Stomach (tissue), 9 donors: ENCODE results near the gene CEP78. TPM values are rescaled to one million over a fixed set of nuclear protein-coding genes. Genes with fewer than 3 reads are reported as not detected.

ENCODE experiments used
- DNase-seq, 2 donors: peaks; one replicate each; pipeline versions ENCODE4 v3.0.0 to v3.0.0-alpha.2; 2013 to 2019
- H3K27ac ChIP-seq, 5 donors: fragments of 200-600 bp in 4 of 5; sonication (generic) in 4 of 5; one replicate each; pipeline ENCODE4 v1.5.1; 2013 to 2019; ENCODE audit warnings: mild to moderate bottlenecking in 1 of 5, moderate library complexity in 1 of 5
- H3K27me3 ChIP-seq, 3 donors: fragments of 200-600 bp; sonication (generic); one replicate each; pipeline ENCODE4 v1.5.1; 2017 to 2019; ENCODE audit warnings: mixed run types in 1 of 3
- H3K36me3 ChIP-seq, 4 donors: fragments of 200-600 bp; sonication (generic); 1 replicate in 3 of 4; 2 replicates in 1 of 4; pipeline ENCODE4 v1.5.1; 2016 to 2019
- H3K4me1 ChIP-seq, 4 donors: fragments of 200-600 bp; sonication (generic); one replicate each; pipeline ENCODE4 v1.5.1; 2016 to 2019
- H3K4me3 ChIP-seq, 4 donors: fragments of 200-600 bp; sonication (generic) in 3 of 4; one replicate each; pipeline ENCODE4 v1.5.1; 2016 to 2019; ENCODE audit warnings: mild to moderate bottlenecking in 1 of 4
- H3K9me3 ChIP-seq, 4 donors: fragments of 200-600 bp; sonication (generic); one replicate each; pipeline ENCODE4 v1.5.1; 2016 to 2019
- EP300 ChIP-seq: sonication (generic); formaldehyde crosslinking; IDR thresholded peaks from one replicate; pipeline ENCODE4 v1.6.1; 2017; ENCODE audit warnings: antibody characterized with exemption
- POLR2A ChIP-seq, 4 donors: fragments of 450-650 bp; IDR thresholded peaks; one replicate each; pipeline ENCODE4 v1.6.1; 2016; ENCODE audit warnings: antibody characterized with exemption in 4 of 4, control low read depth in 2 of 4, mild to moderate bottlenecking in 1 of 4, moderate library complexity in 1 of 4
- POLR2AphosphoS5 ChIP-seq, 3 donors: sonication (generic); formaldehyde crosslinking; IDR thresholded peaks; one replicate each; pipeline ENCODE4 v1.6.1; 2016; ENCODE audit warnings: antibody characterized with exemption in 3 of 3
- WGBS, 5 donors: extraction: QIAGEN DNeasy Blood & Tissue Kit in 3 of 5; methylation state at CpG; one replicate each; pipeline versions ENCODE4 v1.1.5 to v1.1.7; 2013 to 2018; 5-methylcytosine and 5-hydroxymethylcytosine counted together
- intact Hi-C: fragments of 100-400 bp; cut with DNase I; formaldehyde crosslinking; loops from one replicate; pipeline ENCODE4 v1.15.1; 2023; ENCODE audit warnings: low total_unique reads
- polyA plus RNA-seq, 3 donors: library from polyadenylated mRNA; stranded (reverse); fragments of 200-250 nt; gene quantifications; one replicate each; pipeline ENCODE4 v1.2.3, GENCODE V29; 2013
- total RNA-seq, 5 donors: library from RNA; depleted of rRNA; stranded (reverse); fragments of >200 nt; gene quantifications; one replicate each; pipeline versions ENCODE4 v1.1.0 to v1.2.3, GENCODE V29; 2014 to 2016
- TF ChIP-seq, protein P1 (sequence below), 7 experiments: fragments of 450-650 bp in 4 of 7; fragments of 200-600 bp in 3 of 7; sonication (generic) in 3 of 7; IDR thresholded peaks; one replicate each; pipeline ENCODE4 v1.5.1; 2016 to 2019; ENCODE audit warnings: antibody characterized with exemption in 7 of 7, control low read depth in 2 of 7, mild to moderate bottlenecking in 1 of 7
- donor health status: healthy with polysubstance abuse.
- donor health status: Bipolar disorder and iron deficiency.
- donor health status: healthy.

Gene CEP78
- total and polyA plus RNA-seq, 8 donors, result 3.5 to 34.1 (median 5.3) TPM

- DNase-seq, result no peak
Observed at GRCh38 chr9:78248635-78249034, 12.8 kb downstream of the CEP78 start.

GRCh38 chr9:78249542-78249941, 13.7 kb downstream of the CEP78 start:
- Histone ChIP-seq H3K27ac (no peak overlapping the region), H3K27me3 (no peaks in the 10 kb centered on the region), H3K4me3 (no peak overlapping the region), H3K36me3 (peaks cover 0 to 68% (median 38%) of the 10 kb centered on the region in 4 donors), H3K9me3 (no peaks in the 10 kb centered on the region), H3K4me1 (no peaks in the 10 kb centered on the region)
- TF ChIP-seq POLR2A (IDR thresholded peaks at IDR 0.05) (no peak), EP300 (no peak), POLR2AphosphoS5 (IDR thresholded peaks at IDR 0.05) (no peak)
- TF ChIP-seq, protein P1, sequence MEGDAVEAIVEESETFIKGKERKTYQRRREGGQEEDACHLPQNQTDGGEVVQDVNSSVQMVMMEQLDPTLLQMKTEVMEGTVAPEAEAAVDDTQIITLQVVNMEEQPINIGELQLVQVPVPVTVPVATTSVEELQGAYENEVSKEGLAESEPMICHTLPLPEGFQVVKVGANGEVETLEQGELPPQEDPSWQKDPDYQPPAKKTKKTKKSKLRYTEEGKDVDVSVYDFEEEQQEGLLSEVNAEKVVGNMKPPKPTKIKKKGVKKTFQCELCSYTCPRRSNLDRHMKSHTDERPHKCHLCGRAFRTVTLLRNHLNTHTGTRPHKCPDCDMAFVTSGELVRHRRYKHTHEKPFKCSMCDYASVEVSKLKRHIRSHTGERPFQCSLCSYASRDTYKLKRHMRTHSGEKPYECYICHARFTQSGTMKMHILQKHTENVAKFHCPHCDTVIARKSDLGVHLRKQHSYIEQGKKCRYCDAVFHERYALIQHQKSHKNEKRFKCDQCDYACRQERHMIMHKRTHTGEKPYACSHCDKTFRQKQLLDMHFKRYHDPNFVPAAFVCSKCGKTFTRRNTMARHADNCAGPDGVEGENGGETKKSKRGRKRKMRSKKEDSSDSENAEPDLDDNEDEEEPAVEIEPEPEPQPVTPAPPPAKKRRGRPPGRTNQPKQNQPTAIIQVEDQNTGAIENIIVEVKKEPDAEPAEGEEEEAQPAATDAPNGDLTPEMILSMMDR (IDR thresholded peaks at IDR 0.05), result no peak
- no peak for DNase-seq
- intact Hi-C loops, result no loop called here

More at GRCh38 chr9:78248635-78249034, 12.8 kb downstream of the CEP78 start:
- intact Hi-C loops, result no loop called here
- H3K27ac ChIP-seq, result no peak overlapping the region
- no peak for TF ChIP-seq POLR2A (IDR thresholded peaks at IDR 0.05)
- TF ChIP-seq, protein P1 (IDR thresholded peaks at IDR 0.05), result no peak
- no peak for TF ChIP-seq POLR2AphosphoS5 (IDR thresholded peaks at IDR 0.05)
- no peak for TF ChIP-seq EP300
- H3K4me3 ChIP-seq, result no peak overlapping the region
- H3K27me3 ChIP-seq, result no peaks in the 10 kb centered on the region
- no peaks in the 10 kb centered on the region for H3K4me1 ChIP-seq
- WGBS, 5 donors, result 50 to 79% (median 63%) methylated on average over 1 of the region's 1 CpG
- peaks cover 0 to 69% (median 44%) of the 10 kb centered on the region in 4 donors for H3K36me3 ChIP-seq
- H3K9me3 ChIP-seq, result no peaks in the 10 kb centered on the region

DNA sequence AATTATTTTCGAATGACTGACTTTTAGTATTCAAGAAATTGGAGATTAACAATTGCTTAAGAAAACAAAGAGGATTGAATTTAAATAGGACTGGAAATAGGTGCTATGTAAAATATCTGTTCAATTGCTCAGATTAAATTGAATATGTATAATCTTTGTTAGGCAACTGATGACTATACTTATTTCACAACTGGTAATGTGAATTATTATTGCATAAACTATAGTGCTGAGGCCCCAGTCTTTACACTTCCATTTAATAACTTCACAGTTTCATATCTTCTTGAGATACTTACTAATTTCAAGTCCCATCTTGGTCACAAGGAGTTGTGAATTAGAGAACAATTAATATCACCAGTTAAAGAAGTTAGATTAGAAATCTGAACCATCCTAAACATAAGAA, 16.7 kb downstream of the CEP78 start:
- Histone ChIP-seq H3K4me1 (no peaks in the 10 kb centered on the region), H3K27ac (no peak overlapping the region), H3K36me3 (peaks cover 0 to 54% (median 38%) of the 10 kb centered on the region in 4 donors), H3K27me3 (no peaks in the 10 kb centered on the region), H3K9me3 (no peaks in the 10 kb centered on the region), H3K4me3 (no peak overlapping the region)
- intact Hi-C loops, result no loop called here
- 93 to 97% (median 96%) methylated on average over 1 of the region's 1 CpG for WGBS, 5 donors
- DNase-seq, result no peak
- no peak for TF ChIP-seq EP300
- TF ChIP-seq POLR2A (IDR thresholded peaks at IDR 0.05), result no peak
- TF ChIP-seq, protein P1 (IDR thresholded peaks at IDR 0.05), result no peak
- TF ChIP-seq POLR2AphosphoS5 (IDR thresholded peaks at IDR 0.05), result no peak

- WGBS, 5 donors, result 82 to 93% (median 85%) methylated on average over 4 of the region's 4 CpGs
- TF ChIP-seq EP300, result no peak
- DNase-seq, result no peak
- intact Hi-C loops, result no loop called here
- Histone ChIP-seq H3K4me1 (no peaks in the 10 kb centered on the region), H3K27ac (no peak overlapping the region), H3K4me3 (no peak overlapping the region), H3K27me3 (no peaks in the 10 kb centered on the region), H3K9me3 (no peaks in the 10 kb centered on the region), H3K36me3 (peaks cover 0 to 47% (median 39%) of the 10 kb centered on the region in 4 donors)
Observed at GRCh38 chr9:78253285-78253684, 17.4 kb downstream of the CEP78 start.

GRCh38 chr9:78261403-78262001, 25.6 kb downstream of the CEP78 start:
- Histone ChIP-seq H3K36me3 (peaks cover 7 to 28% (median 23%) of the 10 kb centered on the region in 4 donors), H3K4me3 (no peak overlapping the region), H3K27me3 (no peaks in the 10 kb centered on the region), H3K27ac (no peak overlapping the region), H3K9me3 (no peaks in the 10 kb centered on the region), H3K4me1 (peaks cover 0 to 4% (median 0%) of the 10 kb centered on the region in 4 donors)
- peak in 1 of 2 donors; percentile 57 for DNase-seq
- intact Hi-C loops, result loop anchor here (10.0 kb wide), 1 partner anchor 113 kb away; no protein-coding TSS in a partner anchor
- TF ChIP-seq POLR2AphosphoS5 (IDR thresholded peaks at IDR 0.05), result no peak
- TF ChIP-seq, protein P1 (IDR thresholded peaks at IDR 0.05), result peak in 5 of 7 experiments; percentile 34 to 73 (median 63)
- TF ChIP-seq POLR2A (IDR thresholded peaks at IDR 0.05), result no peak
- no peak for TF ChIP-seq EP300
- 43 to 49% (median 46%) methylated on average over 2 of the region's 2 CpGs for WGBS, 5 donors
